Measurements from ENCODE around the gene HYAL3.
"Not testable (repeated sequence)": the region's sequence is repeated elsewhere in the genome, so short reads cannot be mapped to it uniquely, and the experiment has no call there.

Gene HYAL3

GRCh38 chr3:50286322-50287227 lies 12.6 kb downstream of the HYAL3 start:
- H2BK120ac ChIP-seq (ENCODE audit: insufficient read depth, low read length, poor library complexity): no peak overlapping the region
- peaks cover 42 to 43% of the 10 kb centered on the region in 2 experiments for H3K36me3 ChIP-seq (ENCODE audit: control insufficient read depth in 1 of 2, insufficient read depth in 2 of 2, low read length in 2 of 2)

GRCh38 chr3:50284121-50284520 lies 15.1 kb downstream of the HYAL3 start:
- H3K27me3 ChIP-seq (ENCODE audit: insufficient read depth, low read length); H2BK12ac ChIP-seq (ENCODE audit: low read length); H2AFZ ChIP-seq (ENCODE audit: insufficient read depth, low read length, poor library complexity); H3K9ac ChIP-seq (ENCODE audit: low read length); H2BK120ac ChIP-seq (ENCODE audit: insufficient read depth, low read length, poor library complexity); H4K12ac ChIP-seq (ENCODE audit: low read depth, low read length); H3K79me1 ChIP-seq (ENCODE audit: low read length); H3K4ac ChIP-seq (ENCODE audit: low read depth, low read length); H3K4me1 ChIP-seq (ENCODE audit: control insufficient read depth in 1 of 2, insufficient read depth in 2 of 2, low read length in 2 of 2); H3K23ac ChIP-seq (ENCODE audit: low read length); H3K4me3 ChIP-seq (ENCODE audit: low read depth, low read length); H3K18ac ChIP-seq (ENCODE audit: low read length); H4K8ac ChIP-seq (ENCODE audit: low read depth, low read length); H3K27ac ChIP-seq (ENCODE audit: low read depth, low read length); H3K79me2 ChIP-seq (ENCODE audit: control insufficient read depth, insufficient read depth, low read length, poor library complexity); H3K4me2 ChIP-seq (ENCODE audit: low read length); H3K9me3 ChIP-seq (ENCODE audit: insufficient read depth, low read depth, low read length); H4K91ac ChIP-seq (ENCODE audit: low read depth, low read length); H3K14ac ChIP-seq (ENCODE audit: low read length); H2AK5ac ChIP-seq (ENCODE audit: low read length); H2BK5ac ChIP-seq (ENCODE audit: low read depth, low read length, poor library complexity); DNase-seq: not testable (repeated sequence)
- peaks cover 27 to 29% of the 10 kb centered on the region in 2 experiments for H3K36me3 ChIP-seq (ENCODE audit: control insufficient read depth in 1 of 2, insufficient read depth in 2 of 2, low read length in 2 of 2)
- no CpG with 5 or more reads among the region's 6 CpGs for WGBS (ENCODE audit: extremely low coverage, insufficient coverage, insufficient read length)

More at GRCh38 chr3:50286322-50287227, 12.6 kb downstream of the HYAL3 start:
- peaks cover 3 to 5% of the 10 kb centered on the region in 2 experiments for H3K4me1 ChIP-seq (ENCODE audit: control insufficient read depth in 1 of 2, insufficient read depth in 2 of 2, low read length in 2 of 2)
- WGBS (ENCODE audit: extremely low coverage, insufficient coverage, insufficient read length): no CpG with 5 or more reads among the region's 28 CpGs
- no peak overlapping the region for H3K18ac ChIP-seq (ENCODE audit: low read length)
- no peak for DNase-seq
- H4K8ac ChIP-seq (ENCODE audit: low read depth, low read length): no peak overlapping the region
- H3K14ac ChIP-seq (ENCODE audit: low read length): no peak overlapping the region
- H2AK5ac ChIP-seq (ENCODE audit: low read length): no peak overlapping the region
- no peak overlapping the region for H2BK12ac ChIP-seq (ENCODE audit: low read length)
- no peak overlapping the region for H2AFZ ChIP-seq (ENCODE audit: insufficient read depth, low read length, poor library complexity)
- H3K9me3 ChIP-seq (ENCODE audit: insufficient read depth, low read depth, low read length): peaks cover 7% of the 10 kb centered on the region
- peaks cover under 1% of the 10 kb centered on the region for H3K79me2 ChIP-seq (ENCODE audit: control insufficient read depth, insufficient read depth, low read length, poor library complexity)
- H3K4me2 ChIP-seq (ENCODE audit: low read length): no peak overlapping the region
- no peak overlapping the region for H3K4me3 ChIP-seq (ENCODE audit: low read depth, low read length)
- H3K27ac ChIP-seq (ENCODE audit: low read depth, low read length): no peak overlapping the region
- H3K79me1 ChIP-seq (ENCODE audit: low read length): peaks cover under 1% of the 10 kb centered on the region
- H3K4ac ChIP-seq (ENCODE audit: low read depth, low read length): no peak overlapping the region
- no peak overlapping the region for H4K91ac ChIP-seq (ENCODE audit: low read depth, low read length)
- H2BK5ac ChIP-seq (ENCODE audit: low read depth, low read length, poor library complexity): no peak overlapping the region
- no peak overlapping the region for H3K9ac ChIP-seq (ENCODE audit: low read length)
- H3K23ac ChIP-seq (ENCODE audit: low read length): no peak overlapping the region
- H3K27me3 ChIP-seq (ENCODE audit: insufficient read depth, low read length): no peaks in the 10 kb centered on the region
- no peak overlapping the region for H4K12ac ChIP-seq (ENCODE audit: low read depth, low read length)

- Histone ChIP-seq H2BK12ac (ENCODE audit: low read length) (no peak overlapping the region), H3K79me1 (ENCODE audit: low read length) (no peaks in the 10 kb centered on the region), H3K4me3 (ENCODE audit: low read depth, low read length) (no peak overlapping the region), H2AK5ac (ENCODE audit: low read length) (no peak overlapping the region), H2AFZ (ENCODE audit: insufficient read depth, low read length, poor library complexity) (no peak overlapping the region), H2BK120ac (ENCODE audit: insufficient read depth, low read length, poor library complexity) (no peak overlapping the region), H3K4me2 (ENCODE audit: low read length) (no peak overlapping the region), H3K79me2 (ENCODE audit: control insufficient read depth, insufficient read depth, low read length, poor library complexity) (no peaks in the 10 kb centered on the region), H3K27me3 (ENCODE audit: insufficient read depth, low read length) (peaks cover 10% of the 10 kb centered on the region), H3K9me3 (ENCODE audit: insufficient read depth, low read depth, low read length) (peaks cover 10% of the 10 kb centered on the region), H2BK5ac (ENCODE audit: low read depth, low read length, poor library complexity) (no peak overlapping the region), H4K91ac (ENCODE audit: low read depth, low read length) (no peak overlapping the region), H4K12ac (ENCODE audit: low read depth, low read length) (no peak overlapping the region), H3K27ac (ENCODE audit: low read depth, low read length) (no peak overlapping the region), H3K18ac (ENCODE audit: low read length) (no peak overlapping the region), H3K4me1 (ENCODE audit: control insufficient read depth in 1 of 2, insufficient read depth in 2 of 2, low read length in 2 of 2) (peaks cover 0 to 2% of the 10 kb centered on the region in 2 experiments), H3K23ac (ENCODE audit: low read length) (no peak overlapping the region), H3K9ac (ENCODE audit: low read length) (no peak overlapping the region), H3K14ac (ENCODE audit: low read length) (no peak overlapping the region), H4K8ac (ENCODE audit: low read depth, low read length) (no peak overlapping the region), H3K36me3 (ENCODE audit: control insufficient read depth in 1 of 2, insufficient read depth in 2 of 2, low read length in 2 of 2) (no peaks in the 10 kb centered on the region), H3K4ac (ENCODE audit: low read depth, low read length) (no peak overlapping the region)
- DNase-seq: no peak
- no CpG with 5 or more reads among the region's 8 CpGs for WGBS (ENCODE audit: extremely low coverage, insufficient coverage, insufficient read length)
These were observed 19.8 kb downstream of the HYAL3 start for GRCh38 chr3:50279255-50280016.

- Histone ChIP-seq H3K27me3 (ENCODE audit: insufficient read depth, low read length) (peaks cover 11% of the 10 kb centered on the region), H3K14ac (ENCODE audit: low read length) (no peak within 1 kb of the TSS), H4K12ac (ENCODE audit: low read depth, low read length) (no peak within 1 kb of the TSS), H2BK120ac (ENCODE audit: insufficient read depth, low read length, poor library complexity) (no peak within 1 kb of the TSS), H3K4me1 (ENCODE audit: control insufficient read depth in 1 of 2, insufficient read depth in 2 of 2, low read length in 2 of 2) (peaks cover 0 to 2% of the 10 kb centered on the region in 2 experiments), H4K8ac (ENCODE audit: low read depth, low read length) (no peak within 1 kb of the TSS), H3K4me2 (ENCODE audit: low read length) (no peak within 1 kb of the TSS), H2BK12ac (ENCODE audit: low read length) (no peak within 1 kb of the TSS), H3K79me2 (ENCODE audit: control insufficient read depth, insufficient read depth, low read length, poor library complexity) (no peaks in the 10 kb centered on the region), H3K27ac (ENCODE audit: low read depth, low read length) (no peak within 1 kb of the TSS), H3K9ac (ENCODE audit: low read length) (no peak within 1 kb of the TSS), H3K9me3 (ENCODE audit: insufficient read depth, low read depth, low read length) (peaks cover 10% of the 10 kb centered on the region), H3K36me3 (ENCODE audit: control insufficient read depth in 1 of 2, insufficient read depth in 2 of 2, low read length in 2 of 2) (no peaks in the 10 kb centered on the region), H3K79me1 (ENCODE audit: low read length) (no peaks in the 10 kb centered on the region), H2AK5ac (ENCODE audit: low read length) (no peak within 1 kb of the TSS), H3K18ac (ENCODE audit: low read length) (no peak within 1 kb of the TSS), H2BK5ac (ENCODE audit: low read depth, low read length, poor library complexity) (no peak within 1 kb of the TSS), H4K91ac (ENCODE audit: low read depth, low read length) (no peak within 1 kb of the TSS), H2AFZ (ENCODE audit: insufficient read depth, low read length, poor library complexity) (no peak within 1 kb of the TSS), H3K23ac (ENCODE audit: low read length) (no peak within 1 kb of the TSS), H3K4ac (ENCODE audit: low read depth, low read length) (no peak within 1 kb of the TSS), H3K4me3 (ENCODE audit: low read depth, low read length) (no peak within 1 kb of the TSS)
- no CpG with 5 or more reads among the region's 2 CpGs for WGBS (ENCODE audit: extremely low coverage, insufficient coverage, insufficient read length)
- DNase-seq: no peak
These were observed 20.4 kb downstream of the HYAL3 start, which contains the start of gene LSMEM2 for GRCh38 chr3:50278880-50279224. Gene LSMEM2, plus strand, starts transcription at chr3:50279087. Its CDS starts 27 bp downstream, at chr3:50279114.
